Activated CD8-positive, alpha-beta T cell treated with anti-CD3 and anti-CD28 coated beads for 36 hours (primary cell): ENCODE measurements around the gene PRM2. TPM values are rescaled to one million over a fixed set of nuclear protein-coding genes. Genes with fewer than 3 reads are reported as not detected.
"Not testable (repeated sequence)": the region's sequence is repeated elsewhere in the genome, so short reads cannot be mapped to it uniquely, and the experiment has no call there.

Experiments
- ATAC-seq: fragments of 200-7000 bp; cut with Tn5 transposase; one replicate; pipeline ENCODE4 v1.10.0; 2021; ENCODE audit warnings: mild to moderate bottlenecking, moderate library complexity
- CTCF ChIA-PET: fragments of 350-600 bp; sonication (Branson Sonifier 250); formaldehyde crosslinking; loops from one replicate; lab custom pipeline; 2021; ENCODE audit warnings: antibody characterized with exemption; lab: Charles Lee
- POLR2A ChIA-PET: fragments of 350-600 bp; sonication (Branson Sonifier 250); formaldehyde crosslinking; loops from one replicate; lab custom pipeline; 2021; ENCODE audit warnings: antibody characterized with exemption; lab: Charles Lee
- DNase-seq: peaks from one replicate; pipeline ENCODE4 v3.0.0-alpha.2; 2020
- H3K27ac Mint-ChIP-seq: one replicate; pipeline ENCODE4 v1.8.0; 2021; ENCODE audit warnings: mild to moderate bottlenecking, mixed read lengths
- H3K27me3 Mint-ChIP-seq: one replicate; pipeline ENCODE4 v1.8.0; 2021; ENCODE audit warnings: mixed read lengths
- H3K36me3 Mint-ChIP-seq: one replicate; pipeline ENCODE4 v1.8.0; 2021; ENCODE audit warnings: low read depth, mixed read lengths
- H3K4me1 Mint-ChIP-seq: one replicate; pipeline ENCODE4 v1.8.0; 2021; ENCODE audit warnings: low read depth, mixed read lengths
- H3K4me3 Mint-ChIP-seq: one replicate; pipeline ENCODE4 v1.8.0; 2021; ENCODE audit warnings: mild to moderate bottlenecking, moderate library complexity, mixed read lengths
- H3K9me3 Mint-ChIP-seq: one replicate; pipeline ENCODE4 v1.8.0; 2021; ENCODE audit warnings: mixed read lengths
- intact Hi-C: fragments of 100-400 bp; cut with micrococcal nuclease; formaldehyde crosslinking; loops from one replicate; pipeline ENCODE4 v1.10.0; 2022
- total RNA-seq, 2 experiments: library from RNA; stranded (reverse); gene quantifications; one replicate each; pipeline ENCODE4 v1.2.3, GENCODE V29; 2021
- TF ChIP-seq, protein P1 (sequence below): fragments of 200-600 bp; IDR thresholded peaks from one replicate; pipeline ENCODE4 v1.8.0; 2022; ENCODE audit warnings: antibody characterized with exemption, mild to moderate bottlenecking

Gene PRM2
- total RNA-seq, 2 experiments from 2014 or later = not detected

DNA sequence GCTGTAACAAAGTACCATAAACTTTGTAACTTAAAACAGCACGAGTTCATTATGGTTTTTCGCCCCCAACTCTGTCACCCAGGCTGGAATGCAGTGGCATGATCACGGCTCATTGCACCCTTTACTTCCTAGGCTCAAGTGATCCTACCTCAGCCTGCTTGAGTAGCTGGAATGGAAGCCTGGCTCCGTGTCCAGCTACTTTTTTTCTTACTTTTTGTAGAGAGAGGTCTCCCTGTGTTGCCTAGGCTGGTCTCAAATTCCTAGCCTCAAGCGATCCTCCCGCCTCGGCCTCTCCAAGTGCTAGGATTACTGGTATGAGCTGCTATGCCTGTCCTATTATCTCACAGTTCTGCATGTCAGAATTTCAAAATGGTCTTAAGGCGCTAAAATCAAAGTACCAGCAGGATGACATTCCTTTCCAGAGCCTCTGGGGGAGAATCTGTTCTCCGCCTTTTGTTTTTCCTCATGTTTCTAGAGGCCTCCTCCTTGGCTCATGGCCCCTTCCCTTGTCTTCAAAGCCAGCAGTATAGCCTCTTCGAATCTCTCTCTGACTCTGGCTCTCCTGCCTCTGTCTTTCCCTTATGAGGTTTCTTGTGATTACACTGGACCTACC is 14.9 kb upstream of the PRM2 start:
- ChIA-PET CTCF (interaction anchor here (1.1 kb wide), 1 partner anchor 327 kb away, joined by 3 read pairs; no protein-coding TSS in a partner anchor), POLR2A (no interaction called here)
- Mint-ChIP-seq H3K4me3 (no peak overlapping the region), H3K27me3 (peaks cover 10% of the 10 kb centered on the region), H3K9me3 (no peaks in the 10 kb centered on the region), H3K36me3 (no peaks in the 10 kb centered on the region), H3K27ac (no peak overlapping the region), H3K4me1 (peaks cover 24% of the 10 kb centered on the region)
- DNase-seq = no peak
- no peak for ATAC-seq
- intact Hi-C loops = no loop called here
- TF ChIP-seq, protein P1, sequence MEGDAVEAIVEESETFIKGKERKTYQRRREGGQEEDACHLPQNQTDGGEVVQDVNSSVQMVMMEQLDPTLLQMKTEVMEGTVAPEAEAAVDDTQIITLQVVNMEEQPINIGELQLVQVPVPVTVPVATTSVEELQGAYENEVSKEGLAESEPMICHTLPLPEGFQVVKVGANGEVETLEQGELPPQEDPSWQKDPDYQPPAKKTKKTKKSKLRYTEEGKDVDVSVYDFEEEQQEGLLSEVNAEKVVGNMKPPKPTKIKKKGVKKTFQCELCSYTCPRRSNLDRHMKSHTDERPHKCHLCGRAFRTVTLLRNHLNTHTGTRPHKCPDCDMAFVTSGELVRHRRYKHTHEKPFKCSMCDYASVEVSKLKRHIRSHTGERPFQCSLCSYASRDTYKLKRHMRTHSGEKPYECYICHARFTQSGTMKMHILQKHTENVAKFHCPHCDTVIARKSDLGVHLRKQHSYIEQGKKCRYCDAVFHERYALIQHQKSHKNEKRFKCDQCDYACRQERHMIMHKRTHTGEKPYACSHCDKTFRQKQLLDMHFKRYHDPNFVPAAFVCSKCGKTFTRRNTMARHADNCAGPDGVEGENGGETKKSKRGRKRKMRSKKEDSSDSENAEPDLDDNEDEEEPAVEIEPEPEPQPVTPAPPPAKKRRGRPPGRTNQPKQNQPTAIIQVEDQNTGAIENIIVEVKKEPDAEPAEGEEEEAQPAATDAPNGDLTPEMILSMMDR = no peak

DNA sequence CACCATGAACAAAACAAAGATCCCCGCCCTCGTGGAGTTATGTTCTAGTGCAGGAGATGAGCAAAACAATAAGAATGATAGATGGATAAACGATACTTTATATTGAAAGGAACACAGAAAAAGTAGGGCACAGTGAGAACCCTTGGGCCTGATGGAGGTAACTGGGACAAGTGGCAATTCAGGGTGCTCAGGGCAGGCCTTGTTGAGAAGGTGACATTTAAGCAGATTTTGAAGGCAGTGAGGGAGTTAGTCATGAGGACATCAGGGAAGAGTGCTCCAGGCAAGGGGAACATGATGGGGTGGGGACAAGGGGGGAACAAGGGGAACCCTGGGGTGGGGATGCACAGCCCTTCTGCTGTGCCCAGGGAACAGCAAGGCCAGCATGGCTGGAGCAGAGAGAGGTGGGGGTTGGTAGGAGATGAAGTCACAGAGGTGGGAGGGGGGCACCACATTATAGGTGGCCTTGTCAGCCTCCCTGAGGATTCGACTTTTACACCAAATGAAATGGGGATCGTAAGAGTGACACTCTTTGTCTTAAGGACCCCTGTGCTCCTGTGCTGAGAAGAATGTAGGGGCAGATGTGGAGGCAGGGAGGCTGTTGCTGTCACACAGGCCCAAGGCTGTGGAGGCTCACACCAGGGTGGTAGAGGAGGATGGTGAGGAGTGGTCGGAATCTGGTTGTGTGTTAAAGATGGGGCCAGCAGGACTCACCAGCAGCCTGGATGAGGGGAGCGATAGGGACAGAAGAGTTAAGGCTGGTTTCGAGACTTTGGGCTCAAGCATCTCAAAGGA is 14.0 kb upstream of the PRM2 start:
- ChIA-PET POLR2A (no interaction called here), CTCF (no interaction called here)
- no peak overlapping the region for H3K27ac Mint-ChIP-seq
- ATAC-seq = no peak
- H3K4me1 Mint-ChIP-seq = peaks cover 32% of the 10 kb centered on the region
- H3K36me3 Mint-ChIP-seq = no peaks in the 10 kb centered on the region
- DNase-seq = no peak
- intact Hi-C loops = no loop called here
- H3K4me3 Mint-ChIP-seq = no peak overlapping the region
- TF ChIP-seq, protein P1 = no peak
- peaks cover 10% of the 10 kb centered on the region for H3K27me3 Mint-ChIP-seq
- H3K9me3 Mint-ChIP-seq = no peaks in the 10 kb centered on the region

DNA sequence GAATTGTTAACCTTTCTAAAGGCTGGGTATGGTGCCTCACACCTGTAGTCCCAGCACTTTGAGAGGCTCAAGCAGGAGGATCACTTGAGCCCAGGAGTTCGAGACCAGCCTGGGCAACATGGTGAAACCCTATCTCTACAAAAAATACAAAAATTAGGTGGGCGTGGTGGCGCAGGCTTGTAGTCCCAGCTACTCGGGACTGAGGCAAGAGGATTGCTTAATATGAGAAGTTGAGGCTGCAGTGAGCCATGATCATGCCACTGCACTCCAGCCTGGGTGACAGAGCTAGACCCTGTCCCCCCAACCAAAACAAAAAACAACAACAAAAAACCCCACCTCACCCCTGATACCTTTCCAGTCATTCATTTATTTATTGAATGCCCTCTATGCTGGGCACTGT is 13.4 kb upstream of the PRM2 start:
- H3K4me3 Mint-ChIP-seq, H3K36me3 Mint-ChIP-seq, H3K9me3 Mint-ChIP-seq, DNase-seq, H3K27ac Mint-ChIP-seq, H3K27me3 Mint-ChIP-seq, POLR2A ChIA-PET, CTCF ChIA-PET, intact Hi-C loops, ATAC-seq: not testable (repeated sequence)
- peaks cover 31% of the 10 kb centered on the region for H3K4me1 Mint-ChIP-seq

DNA sequence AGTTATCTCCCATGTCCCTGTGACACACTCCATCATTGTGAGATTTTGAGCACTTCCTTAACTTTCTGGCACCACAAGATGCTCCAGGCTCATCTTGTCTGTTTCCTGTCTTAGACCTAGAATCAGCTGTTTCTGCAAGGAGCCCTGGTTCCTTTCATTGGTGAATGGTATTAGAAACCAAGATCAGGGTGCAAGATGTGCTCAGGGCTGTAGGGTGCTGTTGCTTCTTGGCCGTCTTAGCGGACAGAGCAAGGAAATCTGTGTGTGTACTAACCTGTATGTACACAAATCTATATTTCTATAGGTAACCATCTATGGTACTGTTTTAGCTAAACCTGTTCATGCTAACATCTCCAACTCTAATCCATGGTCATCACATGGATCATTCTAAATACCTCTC is 12.9 kb upstream of the PRM2 start:
- intact Hi-C loops = no loop called here
- DNase-seq (no peak), ATAC-seq (no peak)
- CTCF ChIA-PET = no interaction called here
- Mint-ChIP-seq H3K9me3 (no peaks in the 10 kb centered on the region), H3K27ac (no peak overlapping the region), H3K4me3 (no peak overlapping the region), H3K4me1 (peaks cover 31% of the 10 kb centered on the region), H3K36me3 (no peaks in the 10 kb centered on the region), H3K27me3 (peaks cover 10% of the 10 kb centered on the region)
- TF ChIP-seq, protein P1 = no peak
- POLR2A ChIA-PET = interaction anchor here (1.0 kb wide), 1 partner anchor 59 kb away, joined by 3 read pairs; no protein-coding TSS in a partner anchor

DNA sequence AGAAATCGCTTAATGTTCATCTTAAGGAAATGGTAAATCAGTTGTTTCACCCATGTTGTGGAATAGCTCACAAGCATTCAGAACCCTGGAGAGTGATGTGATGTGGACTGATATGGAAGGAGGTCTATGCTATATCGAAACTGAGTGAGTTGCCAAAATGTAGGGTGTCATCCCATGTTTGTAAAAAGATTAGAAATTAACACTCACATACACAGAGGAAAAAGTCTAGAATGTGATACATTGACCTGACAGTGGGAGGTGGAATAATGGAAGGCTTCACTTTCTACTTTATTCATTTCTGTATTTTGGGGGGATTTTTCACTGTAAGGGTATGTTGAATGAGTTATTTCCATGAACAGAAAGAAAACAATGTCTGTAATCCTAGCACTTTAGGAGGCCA is 9.6 kb upstream of the PRM2 start:
- CTCF ChIA-PET = interaction anchor here (1.2 to 1.5 kb wide), 3 partner anchors 12 to 71 kb away, joined by 3 to 5 read pairs (median 3); partner anchors contain the start of gene TNP2
- H3K27ac Mint-ChIP-seq = peak overlapping the region; percentile 19
- no peaks in the 10 kb centered on the region for H3K9me3 Mint-ChIP-seq
- no peak overlapping the region for H3K4me3 Mint-ChIP-seq
- peak; percentile 72 for ATAC-seq
- H3K27me3 Mint-ChIP-seq = no peaks in the 10 kb centered on the region
- no peaks in the 10 kb centered on the region for H3K36me3 Mint-ChIP-seq
- TF ChIP-seq, protein P1 = no peak
- H3K4me1 Mint-ChIP-seq = peaks cover 20% of the 10 kb centered on the region
- intact Hi-C loops = no loop called here
- no peak for DNase-seq
- POLR2A ChIA-PET = interaction anchor here (1.6 to 3.0 kb wide), 2 partner anchors 12 to 34 kb away, joined by 4 to 9 read pairs; no protein-coding TSS in a partner anchor
